H1 (cell line): Measurements from ENCODE around the gene SIT1. TPM values are rescaled to one million over a fixed set of nuclear protein-coding genes. Genes with fewer than 3 reads are reported as not detected.
A peak's percentile ranks its signal among the peaks of the same experiment; 100 is the strongest.

Experiments
- CTCF ChIA-PET: fragments of 300-600 bp; sonication (Branson Sonifier 250); formaldehyde crosslinking; loops from one replicate; lab custom pipeline; 2021; ENCODE audit not compliant: partially characterized antibody; lab: Charles Lee
- POLR2A ChIA-PET: fragments of 300-600 bp; sonication (Branson Sonifier 250); formaldehyde crosslinking; loops from one replicate; lab custom pipeline; 2021; ENCODE audit warnings: inconsistent platforms; ENCODE audit not compliant: partially characterized antibody; lab: Charles Lee
- DNase-seq, 2 experiments: peaks; one replicate each; pipeline versions ENCODE4 v3.0.0 to v3.0.0-alpha.2; 2010 to 2022; ENCODE audit warnings: low spot score in 2 of 2, low read depth in 1 of 2, mixed read lengths in 1 of 2
- FAIRE-seq: peaks from 2 replicates; lab custom pipeline; 2011; peaks lifted over from hg19 to GRCh38; lab: Jason Lieb, UNC
- H2AFZ ChIP-seq: 2 replicates; pipeline ENCODE4 v1.8.1; 2012; ENCODE audit warnings: low read length, inconsistent platforms
- H2AK5ac ChIP-seq: 2 replicates; pipeline ENCODE4 v1.6.1; 2013; ENCODE audit warnings: low read depth, low read length
- H2BK120ac ChIP-seq: replicated peaks from 2 replicates; pipeline ENCODE3; 2013; ENCODE audit warnings: low read depth, low read length, inconsistent platforms
- H2BK12ac ChIP-seq: 2 replicates; pipeline ENCODE4 v1.6.1; 2013; ENCODE audit warnings: low read depth, low read length
- H2BK15ac ChIP-seq: 2 replicates; pipeline ENCODE4 v1.6.1; 2013; ENCODE audit warnings: low read length
- H2BK20ac ChIP-seq: 2 replicates; pipeline ENCODE4 v1.6.1; 2013; ENCODE audit warnings: low read length
- H2BK5ac ChIP-seq: 2 replicates; pipeline ENCODE4 v1.6.1; 2013; ENCODE audit warnings: low read depth, low read length
- H3K14ac ChIP-seq: 2 replicates; pipeline ENCODE4 v1.6.1; 2013; ENCODE audit warnings: inconsistent platforms; ENCODE audit not compliant: insufficient read length
- H3K18ac ChIP-seq: 2 replicates; pipeline ENCODE4 v1.6.1; 2013; ENCODE audit warnings: low read length; ENCODE audit errors: extremely low read depth
- H3K23ac ChIP-seq: 2 replicates; pipeline ENCODE4 v1.6.1; 2013; ENCODE audit warnings: inconsistent platforms; ENCODE audit not compliant: insufficient read length
- H3K23me2 ChIP-seq: 2 replicates; pipeline ENCODE4 v1.6.1; 2013; ENCODE audit warnings: low read depth, low read length
- H3K27ac ChIP-seq: 2 replicates; pipeline ENCODE4 v1.6.1; 2011; ENCODE audit warnings: low read depth, low read length, inconsistent platforms
- H3K27me3 ChIP-seq, 4 experiments: replicated peaks in 1 of 4; 1 replicate in 1 of 4; 2 replicates in 3 of 4; pipeline versions ENCODE4 v1.6.1 to v1.8.1; 2011 to 2013; ENCODE audit warnings: low read length in 3 of 4, mild to moderate bottlenecking in 3 of 4, inconsistent platforms in 2 of 4, mixed read lengths in 2 of 4, moderate library complexity in 1 of 4; ENCODE audit not compliant: control insufficient read depth in 3 of 4, insufficient read depth in 3 of 4; ENCODE audit errors: extremely low read depth in 1 of 4
- H3K36me3 ChIP-seq, 4 experiments: 2 replicates each; pipeline versions ENCODE4 v1.6.1 to v1.8.1; 2011 to 2013; ENCODE audit warnings: mild to moderate bottlenecking in 4 of 4, low read length in 3 of 4, moderate library complexity in 2 of 4, control low read depth in 1 of 4, inconsistent platforms in 1 of 4; ENCODE audit not compliant: insufficient read depth in 4 of 4, control insufficient read depth in 2 of 4
- H3K4ac ChIP-seq: replicated peaks from 2 replicates; pipeline ENCODE3; 2013; ENCODE audit warnings: low read length, low read depth, mixed read lengths, inconsistent platforms; ENCODE audit not compliant: insufficient read length
- H3K4me1 ChIP-seq, 4 experiments: replicated peaks in 1 of 4; 1 replicate in 1 of 4; 2 replicates in 3 of 4; pipeline versions ENCODE4 v1.6.1 to v1.8.1; 2011 to 2013; ENCODE audit warnings: low read length in 3 of 4, inconsistent platforms in 2 of 4, mixed read lengths in 1 of 4; ENCODE audit not compliant: insufficient read depth in 4 of 4, control insufficient read depth in 3 of 4
- H3K4me2 ChIP-seq, 2 experiments: 2 replicates each; pipeline versions ENCODE4 v1.6.1 to v1.8.1; 2011 to 2013; ENCODE audit warnings: low read depth in 2 of 2, low read length in 2 of 2, control low read depth in 1 of 2, inconsistent platforms in 1 of 2, mild to moderate bottlenecking in 1 of 2; ENCODE audit not compliant: insufficient read depth in 1 of 2
- H3K4me3 ChIP-seq, 4 experiments: fragments of 200-600, 300-600 bp in 1 of 4; sonication (generic), shearing (Covaris generic), sonication (Bioruptor Twin) in 1 of 4; 2 replicates each; pipeline versions ENCODE4 v1.5.1 to v1.8.1; 2011 to 2016; ENCODE audit warnings: low read length in 4 of 4, low read depth in 3 of 4, control low read depth in 2 of 4, inconsistent platforms in 2 of 4, mild to moderate bottlenecking in 2 of 4, mixed read lengths in 1 of 4, moderate library complexity in 1 of 4; ENCODE audit not compliant: insufficient read depth in 2 of 4; ENCODE audit errors: extremely low read depth in 1 of 4
- H3K56ac ChIP-seq: replicated peaks from 2 replicates; pipeline ENCODE3; 2013; ENCODE audit warnings: low read depth, mild to moderate bottlenecking, mixed read lengths, low read length, inconsistent platforms; ENCODE audit not compliant: insufficient read length
- H3K79me1 ChIP-seq: 2 replicates; pipeline ENCODE4 v1.6.1; 2013; ENCODE audit warnings: low read depth, low read length, control low read depth
- H3K79me2 ChIP-seq, 2 experiments: 2 replicates each; pipeline versions ENCODE4 v1.6.1 to v1.8.1; 2012 to 2013; ENCODE audit warnings: low read length in 2 of 2, mild to moderate bottlenecking in 2 of 2, inconsistent platforms in 1 of 2; ENCODE audit not compliant: insufficient read depth in 2 of 2, control insufficient read depth in 1 of 2
- H3K9ac ChIP-seq, 4 experiments: replicated peaks in 1 of 4; 1 replicate in 1 of 4; 2 replicates in 3 of 4; pipeline versions ENCODE4 v1.6.1 to v1.8.1; 2011 to 2013; ENCODE audit warnings: low read depth in 3 of 4, low read length in 3 of 4, control low read depth in 2 of 4, mild to moderate bottlenecking in 2 of 4, moderate library complexity in 2 of 4, inconsistent platforms in 1 of 4; ENCODE audit errors: extremely low read depth in 1 of 4
- H3K9me3 ChIP-seq, 2 experiments: 2 replicates each; pipeline versions ENCODE4 v1.6.1 to v1.8.1; 2012 to 2013; ENCODE audit warnings: mild to moderate bottlenecking in 2 of 2, moderate library complexity in 2 of 2, control low read depth in 1 of 2, inconsistent platforms in 1 of 2, low read depth in 1 of 2, low read length in 1 of 2, mixed read lengths in 1 of 2; ENCODE audit not compliant: insufficient read depth in 2 of 2
- H4K20me1 ChIP-seq, 2 experiments: replicated peaks in 1 of 2; 2 replicates each; pipeline versions ENCODE3 to v1.8.1; 2011 to 2013; ENCODE audit warnings: inconsistent platforms in 2 of 2, low read length in 2 of 2, mild to moderate bottlenecking in 1 of 2; ENCODE audit not compliant: insufficient read depth in 2 of 2, control insufficient read depth in 1 of 2
- H4K5ac ChIP-seq: 2 replicates; pipeline ENCODE4 v1.6.1; 2013; ENCODE audit warnings: low read length, low read depth, mixed read lengths, inconsistent platforms; ENCODE audit not compliant: insufficient read length
- H4K8ac ChIP-seq: 2 replicates; pipeline ENCODE4 v1.8.0; 2013; ENCODE audit warnings: mild to moderate bottlenecking, moderate library complexity, low read length, inconsistent platforms; ENCODE audit not compliant: insufficient read depth; ENCODE audit errors: extremely low read depth
- H4K91ac ChIP-seq: replicated peaks from 2 replicates; pipeline ENCODE3; 2013; ENCODE audit warnings: low read length, mixed read lengths, inconsistent platforms; ENCODE audit not compliant: insufficient read length
- BRCA1 ChIP-seq: IDR thresholded peaks from 2 replicates; pipeline ENCODE4 v1.6.1; 2012; ENCODE audit warnings: low read depth, low read length, improper control_type of control experiment
- CTBP2 ChIP-seq: IDR thresholded peaks from 2 replicates; pipeline ENCODE4 v1.7.0; 2011; ENCODE audit warnings: borderline replicate concordance, mild to moderate bottlenecking, moderate library complexity, mixed read lengths, low read length; ENCODE audit not compliant: insufficient read depth, insufficient read length
- GABPA ChIP-seq: IDR thresholded peaks from 2 replicates; pipeline ENCODE4 v1.6.1; 2011; ENCODE audit warnings: mild to moderate bottlenecking, low read length, moderate library complexity, borderline replicate concordance; ENCODE audit not compliant: insufficient read depth
- KDM5A ChIP-seq: fragments of 200-600 bp; IDR thresholded peaks from 2 replicates; pipeline ENCODE4 v1.7.1; 2012; ENCODE audit warnings: mild to moderate bottlenecking, low read length, inconsistent platforms, mixed read lengths
- MAFK ChIP-seq: IDR thresholded peaks from 2 replicates; pipeline ENCODE4 v1.6.1; 2012; ENCODE audit warnings: low read depth, mild to moderate bottlenecking, improper control_type of control experiment, low read length
- RFX5 ChIP-seq: IDR thresholded peaks from 2 replicates; pipeline ENCODE4 v1.6.1; 2011; ENCODE audit warnings: low read depth, low read length, improper control_type of control experiment, borderline replicate concordance
- SP1 ChIP-seq: IDR thresholded peaks from 2 replicates; pipeline ENCODE4 v1.6.1; 2011; ENCODE audit warnings: low read depth, low read length
- YY1 ChIP-seq: IDR thresholded peaks from 2 replicates; pipeline ENCODE4 v1.6.1; 2011; ENCODE audit warnings: low read depth, mild to moderate bottlenecking, low read length
- WGBS, 2 experiments: shearing (Covaris generic) in 1 of 2; methylation state at CpG; one replicate each; pipeline versions ENCODE4 v1.1.6 to v1.1.7; 2013 to 2015; ENCODE audit warnings: low lambda C conversion rate in 2 of 2, mixed read lengths in 2 of 2, inconsistent platforms in 1 of 2, low coverage in 1 of 2, missing lambda C conversion rate in 1 of 2; ENCODE audit not compliant: insufficient replicate concordance in 2 of 2, insufficient coverage in 1 of 2, insufficient read length in 1 of 2; ENCODE audit errors: extremely low coverage in 1 of 2, missing lambda C conversion rate in 1 of 2; 5-methylcytosine and 5-hydroxymethylcytosine counted together
- polyA plus RNA-seq, 7 experiments: library from polyadenylated mRNA; depleted of rRNA in 3 of 7; stranded (reverse) in 5 of 7; unstranded in 2 of 7; fragments of >200 nt in 5 of 7; fragments of 200-250 nt in 2 of 7; gene quantifications; 1 replicate in 5 of 7; 2 replicates in 1 of 7; 4 replicates in 1 of 7; pipeline versions ENCODE4 v1.2.1 to v1.2.3, GENCODE V29; 2011 to 2013; ENCODE audit warnings: missing spikeins in 2 of 7, mixed read lengths in 2 of 7
- total RNA-seq: library from RNA; stranded (reverse); fragmentation: NEBNext Ultra II Directional; extraction: Animal tissue kit (Norgen Biotek cat#: 25700); gene quantifications from 2 replicates; pipeline ENCODE4 v1.2.1, GENCODE V29; 2021
- TF ChIP-seq, protein P1 (sequence below): IDR thresholded peaks from 2 replicates; pipeline ENCODE4 v1.6.1; 2011; ENCODE audit warnings: low read length, improper control_type of control experiment
- TF ChIP-seq, protein P2 (sequence below): IDR thresholded peaks from 2 replicates; pipeline ENCODE4 v1.6.1; 2012; ENCODE audit warnings: inconsistent platforms

SIT1 gene
- total and polyA plus RNA-seq, 2 of the 8 experiments (the other 6 are each of a cell fraction or from before 2014, with no cell fraction given) = 8.2 to 12.8 TPM

DNA sequence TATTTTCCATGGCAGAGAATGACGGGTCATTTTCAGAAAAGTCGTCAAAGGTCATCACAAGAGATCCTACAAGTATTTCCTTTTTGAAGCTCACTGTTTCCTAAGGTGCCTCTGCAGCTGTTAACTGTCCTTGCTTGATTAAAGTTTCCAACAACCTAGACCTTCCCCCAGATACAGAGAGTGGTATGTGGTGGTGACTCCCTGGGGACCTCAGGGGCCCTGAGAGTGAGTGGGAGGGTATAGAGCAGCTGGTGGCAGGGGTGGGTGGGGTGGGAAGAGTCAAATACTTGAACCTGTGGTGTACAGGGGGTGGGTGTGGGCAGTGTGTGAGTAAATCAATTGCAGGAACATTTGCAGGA lies 31.0 kb downstream of the SIT1 start:
- Histone ChIP-seq H2AK5ac (no peak overlapping the region), H3K27me3 (peaks cover 0 to 18% (median 14%) of the 10 kb centered on the region in 4 experiments; a peak in 4 of 7 replicates), H3K9ac (no peak overlapping the region), H4K91ac (no peak overlapping the region), H3K79me1 (no peaks in the 10 kb centered on the region), H4K8ac (no peak overlapping the region), H3K4ac (no peak overlapping the region), H3K4me1 (peaks cover 0 to 9% (median 5%) of the 10 kb centered on the region in 4 experiments; a peak in 4 of 7 replicates), H3K9me3 (no peaks in the 10 kb centered on the region), H2AFZ (no peak overlapping the region), H3K4me3 (no peak overlapping the region), H4K20me1 (no peaks in the 10 kb centered on the region), H3K36me3 (no peaks in the 10 kb centered on the region), H3K14ac (no peak overlapping the region), H3K27ac (no peak overlapping the region), H2BK120ac (no peak overlapping the region), H3K23ac (no peak overlapping the region), H2BK12ac (no peak overlapping the region), H3K18ac (no peak overlapping the region), H3K56ac (no peak overlapping the region), H2BK15ac (peak overlapping the region; percentile 90; the same call in 1 of the 2 replicates), H3K4me2 (no peak overlapping the region), H3K23me2 (peaks cover 9% of the 10 kb centered on the region), H2BK20ac (no peak overlapping the region), H3K79me2 (no peaks in the 10 kb centered on the region), H4K5ac (no peak overlapping the region), H2BK5ac (no peak overlapping the region)
- CTCF ChIA-PET = interaction anchor here (0.7 to 4.1 kb wide), 8 partner anchors 9 to 944 kb away, joined by 3 to 21 read pairs (median 4); partner anchors contain the start of gene TESK1
- POLR2A ChIA-PET = interaction anchor here (1.2 kb wide), 1 partner anchor 27 kb away, joined by 3 read pairs; no protein-coding TSS in a partner anchor
- no peak for DNase-seq
- FAIRE-seq = no peak
- 95% methylated on average over 2 of the region's 2 CpGs; no CpG with 5 or more reads in 1 of the 2 experiments for WGBS, 2 experiments
- TF ChIP-seq, protein P1, sequence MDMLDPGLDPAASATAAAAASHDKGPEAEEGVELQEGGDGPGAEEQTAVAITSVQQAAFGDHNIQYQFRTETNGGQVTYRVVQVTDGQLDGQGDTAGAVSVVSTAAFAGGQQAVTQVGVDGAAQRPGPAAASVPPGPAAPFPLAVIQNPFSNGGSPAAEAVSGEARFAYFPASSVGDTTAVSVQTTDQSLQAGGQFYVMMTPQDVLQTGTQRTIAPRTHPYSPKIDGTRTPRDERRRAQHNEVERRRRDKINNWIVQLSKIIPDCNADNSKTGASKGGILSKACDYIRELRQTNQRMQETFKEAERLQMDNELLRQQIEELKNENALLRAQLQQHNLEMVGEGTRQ = no peak
- TF ChIP-seq, protein P2, sequence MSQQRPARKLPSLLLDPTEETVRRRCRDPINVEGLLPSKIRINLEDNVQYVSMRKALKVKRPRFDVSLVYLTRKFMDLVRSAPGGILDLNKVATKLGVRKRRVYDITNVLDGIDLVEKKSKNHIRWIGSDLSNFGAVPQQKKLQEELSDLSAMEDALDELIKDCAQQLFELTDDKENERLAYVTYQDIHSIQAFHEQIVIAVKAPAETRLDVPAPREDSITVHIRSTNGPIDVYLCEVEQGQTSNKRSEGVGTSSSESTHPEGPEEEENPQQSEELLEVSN = no peak
- TF ChIP-seq GABPA = no peak
- TF ChIP-seq CTBP2 = no peak
- TF ChIP-seq RFX5 = no peak
- TF ChIP-seq BRCA1 = no peak
- no peak for TF ChIP-seq YY1
- TF ChIP-seq MAFK = no peak
- no peak for TF ChIP-seq SP1
- no peak for TF ChIP-seq KDM5A
